ENCODE measurements around the gene POLE.
A peak's percentile ranks its signal among the peaks of the same experiment; 100 is the strongest.

The POLE gene

DNA sequence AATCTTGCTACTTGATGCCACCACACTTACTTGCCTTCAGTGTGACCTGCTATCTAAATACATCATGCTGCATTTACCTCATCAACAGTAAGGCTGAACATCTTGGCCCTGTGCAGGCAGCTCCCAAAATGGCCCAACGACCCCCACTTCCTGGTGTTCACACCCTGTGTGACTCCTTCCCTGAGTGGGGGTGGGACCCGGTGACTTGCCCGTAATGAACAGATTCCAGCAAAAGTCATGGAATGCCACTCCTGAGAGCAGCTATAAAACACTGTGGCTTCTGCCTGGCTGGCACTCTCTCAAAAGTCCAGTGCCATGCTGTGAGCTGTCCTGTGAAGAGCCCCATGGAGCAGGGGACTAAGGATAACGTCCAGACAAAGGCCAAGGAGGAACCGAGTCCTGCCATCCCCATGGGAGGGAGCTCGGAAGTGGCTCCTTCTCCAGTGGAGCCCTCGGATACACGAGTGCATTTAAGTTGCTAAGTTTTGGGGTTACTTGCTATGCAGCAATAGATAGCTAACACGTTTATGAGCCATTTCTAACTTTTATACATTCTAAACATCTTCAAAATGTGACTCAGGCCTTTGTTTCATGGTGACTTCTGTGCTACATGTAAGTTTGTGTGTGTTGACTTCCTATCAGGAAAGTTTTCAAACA, 35.6 kb downstream of the POLE start:
- DNase-seq: no peak

DNA sequence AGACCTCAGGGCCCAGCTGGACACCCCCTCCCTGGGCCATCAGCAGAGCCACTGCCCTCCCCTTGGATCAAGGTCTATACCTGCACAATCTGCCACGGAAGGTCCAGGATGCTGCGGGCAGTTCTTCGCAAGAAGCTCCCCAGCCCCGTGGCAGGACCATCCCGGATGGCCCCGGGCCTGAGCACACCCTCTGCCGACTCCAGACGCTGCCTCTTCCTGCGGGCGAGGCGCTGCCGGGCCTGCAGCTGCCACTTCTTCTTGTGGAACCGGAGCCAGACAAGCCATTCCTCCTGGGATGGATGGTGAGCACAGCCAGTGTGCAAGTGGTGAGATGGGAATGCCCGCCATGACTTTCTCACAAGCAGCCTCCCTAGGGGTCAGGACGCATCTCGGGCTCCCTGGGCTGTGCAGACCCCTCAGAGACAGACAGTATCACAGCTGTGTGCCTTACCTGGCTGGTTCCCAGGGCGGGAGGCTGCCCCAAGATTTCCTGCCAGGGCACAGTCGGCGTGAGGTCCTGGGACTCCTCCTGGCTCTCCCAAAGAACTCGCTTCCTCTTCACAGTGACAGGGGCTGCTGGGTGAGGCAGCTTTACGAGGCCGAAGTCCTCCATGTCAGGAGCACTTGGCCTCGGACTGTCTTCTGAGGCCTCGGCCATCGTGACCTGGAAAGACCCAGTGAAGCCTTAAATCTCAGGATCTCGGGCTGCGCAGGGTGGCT, 37.8 kb downstream of the POLE start:
- no peak for DNase-seq

DNA sequence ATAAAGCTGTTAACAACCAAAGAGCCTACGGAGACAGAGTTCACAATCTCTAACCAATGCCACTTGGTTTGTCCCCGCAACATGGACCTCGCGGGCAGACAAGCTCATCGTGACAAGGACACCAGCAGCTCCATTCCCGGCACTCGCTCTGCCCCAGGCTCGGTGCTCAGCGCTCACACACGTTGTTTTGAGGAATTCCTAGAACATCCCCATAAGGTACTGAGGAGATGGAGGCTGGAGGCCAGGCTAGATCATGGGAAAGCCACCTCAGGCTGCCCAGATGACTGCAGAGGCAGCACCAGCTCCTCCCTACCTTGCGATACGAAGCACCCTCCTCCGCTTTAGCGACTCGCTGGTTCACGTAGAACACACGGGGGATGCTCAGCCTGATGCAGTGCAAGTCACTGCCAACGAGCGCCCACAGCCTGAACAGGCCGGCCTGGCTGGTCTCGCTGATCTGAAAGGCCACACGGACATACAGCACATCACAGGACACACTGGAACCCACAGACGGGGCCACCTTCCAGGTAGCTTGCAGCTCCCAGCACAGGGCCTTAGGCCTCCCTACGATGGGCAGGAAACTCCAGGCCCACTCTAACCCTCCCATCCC, 38.4 kb downstream of the POLE start:
- no peak for DNase-seq

DNA sequence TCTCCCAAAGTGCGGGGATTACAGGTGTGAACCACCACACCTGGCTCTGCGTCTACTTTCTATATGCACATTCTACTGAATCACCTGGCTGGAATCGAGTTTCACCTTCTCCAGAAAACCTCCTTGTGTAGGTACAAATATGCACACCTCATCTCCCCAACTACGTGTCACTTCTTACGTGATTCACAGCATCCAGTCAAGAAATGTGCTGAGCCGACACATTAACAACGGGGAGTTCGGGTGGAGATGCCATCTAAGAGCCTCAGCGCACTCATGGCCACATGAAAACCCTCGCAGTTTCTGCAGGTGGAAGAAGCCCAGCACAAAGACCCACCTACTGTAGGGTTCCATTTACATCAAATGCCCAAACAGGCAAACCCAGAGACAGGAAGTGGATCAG, 39.3 kb downstream of the POLE start:
- no peak for DNase-seq

DNA sequence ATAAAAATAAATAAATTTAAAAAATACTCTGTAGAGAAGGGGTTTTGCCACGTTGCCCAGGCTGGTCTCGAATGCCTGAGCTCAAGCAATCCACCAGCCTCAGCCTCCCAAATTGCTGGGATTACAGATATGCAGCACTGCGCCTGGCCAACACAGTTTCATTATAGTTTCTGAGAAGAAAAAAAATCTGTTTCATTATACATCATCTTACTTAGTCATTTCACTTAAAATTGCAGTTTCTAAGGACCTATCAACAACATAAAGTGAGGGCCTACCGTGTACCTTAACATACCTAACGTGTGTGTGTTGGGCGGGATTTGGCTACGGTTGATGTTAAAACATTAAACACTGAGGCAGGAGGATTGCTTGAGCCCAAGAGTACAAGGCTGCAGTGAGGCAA, 40.3 kb downstream of the POLE start:
- no peak for DNase-seq

DNA sequence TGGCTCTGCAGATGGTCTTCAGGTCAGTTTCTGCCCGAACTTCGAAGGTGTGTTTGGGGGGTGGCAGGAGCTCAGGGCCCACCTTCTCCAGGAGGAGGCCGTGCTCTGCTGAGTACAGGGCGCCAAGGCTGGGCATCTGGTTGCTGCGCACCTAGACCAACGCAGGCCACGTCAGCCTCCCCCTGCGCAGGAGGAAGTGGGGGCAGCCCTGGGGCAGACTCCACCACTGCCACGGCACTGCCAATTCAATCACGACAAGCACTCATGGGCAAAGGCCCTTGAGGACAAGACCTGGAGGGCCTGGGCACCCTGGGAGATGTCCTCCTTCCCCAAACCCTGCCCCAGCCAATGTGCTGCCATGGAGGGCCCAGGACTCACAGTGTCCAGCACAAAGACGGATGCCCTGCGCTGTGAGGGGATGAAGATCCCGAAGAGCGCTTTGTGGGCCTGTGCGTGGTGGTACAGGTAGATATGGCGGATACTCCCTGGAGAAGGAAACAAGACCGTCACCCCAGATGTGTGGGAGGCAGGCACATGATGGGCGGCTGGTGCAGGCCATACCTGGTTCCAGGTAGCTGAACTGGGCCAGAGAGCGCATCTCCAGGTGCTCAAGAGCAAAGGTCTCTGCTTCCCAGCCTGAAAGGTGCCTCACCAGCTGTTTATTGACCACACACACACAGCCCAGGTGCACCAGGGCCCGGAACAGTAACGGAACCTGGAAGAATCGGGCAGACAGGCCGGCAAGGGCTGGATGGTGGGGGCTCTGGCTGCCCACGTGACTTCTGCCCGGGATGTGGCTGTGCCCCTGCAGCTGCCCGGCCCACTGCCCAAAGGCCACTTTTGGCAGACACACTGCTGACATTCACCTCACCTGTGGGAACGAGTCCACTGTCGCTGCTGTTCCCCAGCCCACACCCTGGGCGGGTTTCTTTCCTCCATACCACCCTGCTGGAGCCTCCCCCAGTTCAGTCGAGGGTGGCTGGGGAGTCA, 44.0 kb downstream of the POLE start:
- DNase-seq: no peak

DNA sequence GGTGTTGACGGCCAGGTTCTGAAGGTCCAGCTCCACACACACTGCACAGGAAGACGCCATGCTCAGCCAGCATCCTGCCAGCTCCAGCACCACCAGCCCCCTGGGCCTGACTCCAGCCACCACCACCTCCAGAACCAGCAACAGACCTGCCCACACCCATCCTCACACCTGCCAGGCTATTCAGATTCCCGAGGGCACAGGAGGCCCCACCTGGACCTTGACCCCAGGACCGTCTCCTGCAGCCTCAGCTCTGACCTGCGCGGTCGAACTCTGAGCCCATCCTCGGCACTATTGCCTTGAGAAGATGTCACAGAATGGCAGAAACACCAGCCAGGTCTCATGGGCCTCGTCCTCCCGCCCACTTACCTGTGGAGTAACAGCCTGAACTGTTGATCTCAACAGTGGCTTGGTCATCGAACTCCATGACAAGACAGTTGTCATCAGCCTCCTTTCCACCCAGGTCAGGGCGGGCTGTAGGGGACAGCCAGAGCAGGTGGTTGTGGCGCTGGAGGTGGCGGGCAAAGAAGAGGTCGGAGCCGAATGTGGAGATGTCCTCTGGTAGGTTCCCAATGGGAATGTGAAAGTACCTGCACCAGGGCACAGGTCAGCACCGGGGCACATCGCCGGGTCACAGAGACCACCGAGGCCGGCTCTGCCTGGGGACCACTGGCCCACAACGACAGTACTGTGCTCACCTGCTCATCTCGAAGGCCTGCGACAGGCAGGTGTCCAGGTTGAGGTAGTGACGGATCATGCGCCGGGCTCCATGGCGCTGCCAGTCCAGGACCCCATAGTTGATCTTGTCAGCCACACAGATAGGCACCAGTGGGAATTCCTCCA, 45.1 kb downstream of the POLE start:
- no peak for DNase-seq

DNA sequence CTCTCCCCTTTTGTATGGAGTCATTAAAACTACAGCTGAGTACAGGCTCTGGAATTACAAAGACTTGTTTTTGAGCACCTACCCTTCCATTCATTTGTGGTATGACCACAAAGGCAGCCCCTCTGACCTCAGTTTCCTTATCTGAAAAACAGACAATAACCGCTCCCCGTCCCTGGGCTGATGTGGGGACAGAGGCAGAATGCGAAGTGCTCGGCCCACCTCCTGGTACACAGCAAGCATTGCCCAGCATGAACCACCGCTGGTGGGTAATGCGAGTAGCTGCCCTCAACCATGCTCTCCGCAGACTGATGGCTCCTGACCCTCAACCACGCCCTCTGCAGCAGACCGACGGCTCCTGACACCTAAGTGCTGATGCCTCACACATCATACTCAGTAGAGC, 46.2 kb downstream of the POLE start:
- DNase-seq: no peak

DNA sequence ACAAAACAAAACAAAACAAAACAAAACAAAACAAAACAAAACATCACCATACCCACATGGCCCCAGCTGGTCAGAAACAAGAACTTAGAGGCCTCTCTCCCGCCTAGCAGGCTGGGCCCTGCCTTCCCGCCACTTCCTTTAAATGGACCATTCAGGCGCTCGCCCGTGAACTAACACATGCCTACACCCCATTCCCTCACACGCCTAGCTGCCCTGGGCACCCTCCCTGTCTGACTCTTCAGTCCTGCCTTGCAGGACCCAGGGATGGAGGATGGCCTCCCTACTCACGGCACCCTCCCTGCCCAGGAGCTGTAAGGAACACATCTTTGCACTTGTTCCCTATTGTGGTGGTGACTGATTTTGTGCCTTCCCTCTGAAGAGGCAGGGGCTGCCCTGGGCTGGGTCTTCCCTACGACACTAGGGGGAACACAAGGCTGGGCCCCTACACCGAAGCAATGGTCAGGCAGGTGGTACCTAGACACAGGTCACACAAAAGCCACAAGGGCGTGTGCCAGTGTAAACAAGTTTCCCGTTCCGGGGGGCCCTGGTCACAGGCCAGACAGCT, 47.1 kb downstream of the POLE start:
- no peak for DNase-seq

DNA sequence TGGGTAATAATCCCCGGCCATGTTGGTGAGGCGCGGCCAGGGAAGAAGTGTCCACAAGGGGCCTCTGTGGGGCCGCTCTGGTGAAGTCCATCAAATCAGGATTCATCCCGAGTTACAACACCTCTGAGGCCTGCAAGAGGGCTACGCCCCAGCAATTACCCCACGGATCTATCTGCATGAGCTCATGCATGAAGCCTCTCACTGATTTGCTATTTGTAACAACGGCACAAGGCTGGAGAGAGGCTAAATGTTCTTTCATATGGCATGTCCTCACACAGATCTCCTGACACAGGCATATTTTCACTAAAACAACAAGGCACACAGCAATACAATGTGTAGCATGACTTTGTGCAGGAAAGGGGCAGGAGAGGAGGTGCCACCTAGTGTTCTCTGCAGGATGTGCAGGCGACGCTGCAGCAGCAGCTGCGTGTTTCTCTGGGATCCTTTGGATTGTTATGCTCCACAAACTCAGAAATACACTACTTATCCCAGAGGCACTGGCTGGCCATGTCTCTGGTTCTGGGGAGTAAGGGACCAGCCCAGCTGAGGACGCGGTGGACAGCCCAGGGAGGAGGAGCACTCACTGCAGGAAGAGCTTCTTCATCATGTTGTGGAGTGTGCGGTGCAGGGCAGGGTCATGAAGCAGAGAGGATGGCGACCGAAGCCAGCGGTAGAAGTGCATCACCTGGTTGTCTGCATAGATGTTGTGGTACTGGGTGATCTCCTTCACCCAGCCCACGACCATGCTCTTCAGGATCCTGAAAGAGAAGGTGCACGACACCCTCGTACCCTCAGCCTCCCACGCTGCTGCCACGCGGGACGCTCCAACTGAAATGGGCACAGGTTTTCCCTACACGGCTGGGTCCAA, 48.4 kb downstream of the POLE start:
- peak in 1 of 2 experiments; percentile 36 for DNase-seq

DNA sequence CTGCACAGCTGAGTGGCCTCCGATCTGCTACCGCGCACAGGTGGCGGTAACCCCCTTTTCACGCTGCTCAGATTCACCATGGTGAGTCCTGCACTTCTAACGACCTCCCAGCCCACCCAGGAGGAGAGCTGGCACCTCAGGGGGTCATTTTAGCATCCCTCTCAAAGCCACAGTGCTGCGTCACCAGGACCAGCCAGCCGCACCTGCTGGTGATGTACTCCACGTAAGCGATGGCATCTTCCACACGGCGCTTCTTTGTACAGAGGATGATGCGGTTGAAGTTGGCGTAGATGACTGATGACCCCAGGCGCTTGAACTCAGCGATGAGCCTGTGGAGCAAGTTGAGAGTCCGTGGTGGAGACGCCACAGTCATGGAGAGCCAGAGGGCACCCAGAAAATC, 49.3 kb downstream of the POLE start:
- no peak for DNase-seq

DNA sequence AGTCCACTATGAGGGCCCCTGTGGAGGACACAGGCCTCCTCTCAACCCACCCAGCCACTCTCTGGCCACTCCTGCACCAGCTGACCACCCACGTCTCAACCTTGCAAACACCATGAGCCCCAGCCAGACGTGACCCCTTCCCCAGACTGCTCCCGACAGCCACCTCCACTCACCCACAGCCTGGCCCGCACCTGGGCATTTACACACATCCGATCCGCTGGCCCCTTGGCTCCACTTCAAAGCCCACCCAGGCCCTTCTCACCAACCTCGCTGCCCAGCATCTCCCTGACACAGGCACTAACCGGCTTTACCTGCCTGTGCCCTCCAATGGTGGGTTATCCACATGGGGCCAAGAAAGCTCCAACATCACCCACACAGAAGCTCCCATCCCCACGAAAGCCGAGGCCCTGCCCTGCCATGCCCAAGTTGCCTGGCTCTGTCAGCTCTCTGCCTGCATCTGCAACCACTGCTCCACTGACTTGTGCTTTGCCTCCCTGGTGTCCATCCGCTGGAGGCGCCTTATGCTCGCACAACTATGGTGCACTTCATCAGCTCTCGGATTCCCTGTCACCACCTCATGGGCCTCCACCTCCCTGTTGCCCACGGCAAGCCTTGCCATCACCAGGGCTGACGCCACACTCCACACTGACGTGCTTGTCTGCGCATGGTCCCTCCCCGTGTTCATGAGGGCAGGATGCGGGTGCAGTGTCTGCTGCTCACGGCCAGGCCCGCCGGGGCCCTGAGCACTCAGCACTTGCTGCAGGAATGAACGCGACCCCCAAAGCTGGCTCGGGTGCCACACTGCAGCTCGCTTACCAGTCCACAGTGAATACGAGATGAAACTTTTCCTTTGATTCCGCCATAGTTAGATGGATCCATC, 51.8 kb downstream of the POLE start:
- no peak for DNase-seq

DNA sequence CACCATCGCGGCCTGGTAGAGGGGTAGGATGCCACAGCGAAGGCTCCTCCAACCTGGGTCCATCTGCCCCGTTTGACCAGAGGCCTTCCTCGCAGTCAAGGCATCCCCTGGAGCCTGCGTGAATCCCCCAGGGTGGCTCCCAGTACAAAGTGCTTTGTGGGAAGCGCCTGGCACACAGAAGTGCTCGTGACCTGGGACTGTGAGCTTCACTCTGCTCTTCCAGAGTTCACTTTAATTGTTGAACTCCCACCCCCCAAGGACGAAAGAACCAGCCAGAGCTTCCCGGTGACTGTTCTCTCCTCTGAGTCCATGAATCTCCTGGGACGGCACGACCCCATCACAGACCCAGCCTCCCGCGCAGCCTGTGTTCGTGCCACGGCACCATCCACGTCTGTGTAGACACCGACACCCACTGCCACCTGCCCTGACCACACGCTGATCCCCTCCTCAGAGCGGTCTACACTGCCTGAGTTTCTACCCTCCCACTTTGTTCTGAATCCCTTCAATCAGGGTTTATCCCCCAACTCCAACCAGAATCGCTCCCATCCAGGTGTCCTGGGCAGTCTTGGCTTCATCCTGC, 52.6 kb downstream of the POLE start:
- DNase-seq: no peak

DNA sequence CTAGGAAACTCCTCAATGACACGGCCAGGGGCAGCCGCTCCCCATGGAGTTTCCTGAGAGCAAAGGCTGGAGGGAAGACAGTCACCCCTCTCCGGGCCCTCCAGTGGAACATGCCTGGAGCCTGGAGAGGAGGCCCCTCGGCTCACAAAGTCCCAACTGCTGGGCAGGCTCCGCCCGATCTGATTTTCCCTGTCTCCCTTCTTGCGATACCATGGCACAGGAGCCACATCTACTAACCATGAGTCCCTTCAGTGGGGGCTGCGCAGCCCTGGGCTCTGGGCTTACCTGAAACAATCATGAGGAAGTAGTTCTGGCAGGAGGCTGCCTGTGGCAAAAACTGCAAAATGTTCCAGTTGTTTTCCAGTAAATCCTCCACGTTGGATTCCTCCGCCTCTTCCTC, 53.2 kb downstream of the POLE start:
- DNase-seq: no peak

DNA sequence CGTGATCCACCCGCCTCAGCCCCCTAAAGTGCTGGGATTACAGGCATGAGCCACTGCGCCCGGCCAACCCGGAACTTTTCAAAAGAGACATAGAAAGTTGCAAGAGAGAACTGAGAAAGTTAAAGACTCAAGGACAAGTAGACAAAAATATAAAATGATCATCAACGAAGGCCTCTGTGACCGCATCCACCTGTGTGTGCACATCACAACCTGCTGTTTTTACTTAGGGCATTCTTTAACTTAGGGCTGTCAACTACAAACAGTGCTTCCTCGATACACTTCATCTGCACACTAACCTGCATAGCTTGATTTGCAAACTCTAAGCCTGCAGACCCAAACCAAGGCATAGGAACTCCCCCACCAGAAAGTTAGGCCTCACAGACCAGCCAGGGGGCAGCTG, 53.7 kb downstream of the POLE start:
- no peak for DNase-seq

DNA sequence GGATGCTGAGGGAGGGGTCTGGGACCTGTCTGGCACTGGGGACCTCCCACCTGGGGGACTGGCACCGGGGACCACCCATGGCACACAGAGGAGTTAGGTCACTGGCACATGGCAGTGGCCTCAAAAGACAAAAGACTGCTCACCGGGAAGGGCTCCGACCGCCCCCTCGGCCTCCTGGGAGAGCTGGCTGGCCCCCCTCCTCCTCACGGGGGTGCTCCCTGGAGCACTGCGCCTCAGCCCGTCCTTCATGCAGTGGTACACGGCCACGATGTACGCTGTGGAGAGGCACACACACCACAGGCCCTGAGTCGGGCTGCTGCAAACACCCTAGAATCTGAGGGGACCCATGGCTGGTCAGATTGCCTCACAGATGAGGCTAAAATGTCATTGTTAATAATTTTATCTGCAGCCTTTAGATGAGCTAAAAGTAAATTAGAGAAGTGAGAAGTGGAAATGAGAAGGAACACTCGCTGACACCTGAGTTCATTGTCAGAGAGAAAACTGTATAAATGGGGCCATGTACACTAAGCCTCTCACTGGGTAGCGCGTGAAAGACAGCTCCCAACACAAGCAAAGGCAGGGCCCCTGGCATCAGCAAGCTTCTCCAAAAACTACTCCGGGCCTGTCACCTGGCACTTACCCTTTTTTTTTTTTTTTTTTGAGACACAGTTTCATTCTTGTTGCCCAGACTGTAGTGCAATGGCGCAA, 54.5 kb downstream of the POLE start:
- DNase-seq: no peak

DNA sequence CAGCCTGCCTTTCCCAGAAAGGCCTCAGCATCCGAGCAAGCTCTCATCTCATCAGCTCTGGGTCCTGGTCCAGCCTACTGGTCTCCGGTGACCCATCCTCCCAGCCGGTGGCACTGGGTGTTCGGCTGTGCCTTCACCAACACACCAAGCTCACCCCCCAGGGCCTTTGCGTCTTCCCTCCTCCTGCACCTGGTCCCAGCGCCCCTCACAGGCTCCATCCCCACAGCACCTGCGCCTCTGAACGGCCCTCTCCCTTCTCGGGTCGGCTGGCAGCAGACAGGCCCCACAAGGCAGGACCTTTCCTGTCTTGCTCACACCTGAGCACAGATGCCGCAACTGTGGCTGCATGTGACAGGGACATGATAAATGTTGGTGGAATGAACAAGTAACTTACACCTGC, 55.5 kb downstream of the POLE start:
- no peak for DNase-seq

DNA sequence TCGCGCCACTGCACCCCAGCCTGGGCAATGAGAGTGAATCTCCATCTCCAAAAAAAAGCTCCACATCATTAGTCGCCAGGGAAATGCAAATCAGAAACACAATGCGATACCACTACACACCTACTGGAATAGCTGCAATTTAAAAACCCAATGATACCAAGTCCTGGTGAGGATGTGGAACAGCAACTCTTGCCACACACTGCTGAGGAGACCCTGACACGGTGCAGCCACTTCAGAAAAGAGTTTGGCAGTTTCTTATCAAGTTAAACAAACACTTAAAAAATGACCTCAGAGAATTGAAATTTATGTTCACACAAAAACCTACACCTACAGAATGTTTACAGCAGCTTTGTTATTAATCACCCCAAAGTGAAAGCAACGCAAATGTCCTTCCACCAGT, 56.5 kb downstream of the POLE start:
- DNase-seq: no peak

DNA sequence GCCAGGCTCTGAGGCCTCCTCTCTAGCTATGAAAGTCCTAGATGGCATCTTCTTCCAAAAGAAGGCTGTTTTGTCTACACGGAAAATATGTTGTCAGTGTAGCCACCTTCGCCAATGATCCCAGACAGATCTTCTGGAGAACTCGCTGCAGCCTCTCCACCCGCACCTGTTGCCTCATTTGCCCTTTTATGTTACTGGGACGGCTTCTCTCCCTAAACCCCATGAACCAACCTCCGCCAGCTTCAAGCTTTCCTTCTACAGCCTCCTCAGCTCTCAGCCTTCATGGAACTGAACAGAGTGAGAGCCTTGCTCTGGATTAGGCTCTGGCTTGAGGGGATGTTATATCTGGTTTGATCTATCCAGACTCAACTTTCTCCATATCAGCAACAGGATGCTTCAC, 57.8 kb downstream of the POLE start:
- no peak for DNase-seq
